Measurements from ENCODE around the gene ISL1.

Gene ISL1

GRCh38 chr5:51387884-51388275 is 4.6 kb downstream of the ISL1 start:
- DNase-seq: no peak

- DNase-seq: no peak
Observed at GRCh38 chr5:51388488-51389287, 5.4 kb downstream of the ISL1 start.

- DNase-seq: no peak
Observed at GRCh38 chr5:51389288-51389576, 6.0 kb downstream of the ISL1 start.

GRCh38 chr5:51389577-51390463 is 6.6 kb downstream of the ISL1 start:
- DNase-seq: no peak

- no peak for DNase-seq
Observed at GRCh38 chr5:51391175-51391574, 7.9 kb downstream of the ISL1 start.

GRCh38 chr5:51392689-51393199 is 9.5 kb downstream of the ISL1 start:
- no peak for DNase-seq

GRCh38 chr5:51394609-51395008 is 11.4 kb downstream of the ISL1 start:
- no peak for DNase-seq

- no peak for DNase-seq
Observed at GRCh38 chr5:51395245-51395644, 12.0 kb downstream of the ISL1 start.

- DNase-seq: no peak
Observed at GRCh38 chr5:51395666-51396356, 12.6 kb downstream of the ISL1 start.

- DNase-seq: no peak
Observed at GRCh38 chr5:51396797-51397196, 13.5 kb downstream of the ISL1 start.

- DNase-seq: no peak
Observed at GRCh38 chr5:51397996-51398395, 14.7 kb downstream of the ISL1 start.

GRCh38 chr5:51398875-51399642 is 15.8 kb downstream of the ISL1 start:
- no peak for DNase-seq

GRCh38 chr5:51399643-51400006 is 16.4 kb downstream of the ISL1 start:
- no peak for DNase-seq

- DNase-seq: no peak
Observed at GRCh38 chr5:51404255-51404654, 21.0 kb downstream of the ISL1 start.

- DNase-seq: no peak
Observed at GRCh38 chr5:51411921-51412325, 28.7 kb downstream of the ISL1 start.

- no peak for DNase-seq
Observed at GRCh38 chr5:51414516-51414915, 31.3 kb downstream of the ISL1 start.

- no peak for DNase-seq
Observed at GRCh38 chr5:51416149-51416548, 32.9 kb downstream of the ISL1 start.

GRCh38 chr5:51433052-51433710 is 49.9 kb downstream of the ISL1 start:
- DNase-seq: no peak

- DNase-seq: no peak
Observed at GRCh38 chr5:51439232-51439631, 56.0 kb downstream of the ISL1 start.

Measured in activated CD4-positive, alpha-beta T cell treated with anti-CD3 and anti-CD28 coated beads, Interleukin-2, Interleukin-6, amounts not matched to agents 100 ng/mL and 50 ng/mL, durations not matched to agents 16 hours and 8 hours (primary cell).